Measurements from ENCODE around the gene APPBP2.
A peak's percentile ranks its signal among the peaks of the same experiment; 100 is the strongest.
"Not testable (repeated sequence)": the region's sequence is repeated elsewhere in the genome, so short reads cannot be mapped to it uniquely, and the experiment has no call there.

Gene APPBP2

DNA sequence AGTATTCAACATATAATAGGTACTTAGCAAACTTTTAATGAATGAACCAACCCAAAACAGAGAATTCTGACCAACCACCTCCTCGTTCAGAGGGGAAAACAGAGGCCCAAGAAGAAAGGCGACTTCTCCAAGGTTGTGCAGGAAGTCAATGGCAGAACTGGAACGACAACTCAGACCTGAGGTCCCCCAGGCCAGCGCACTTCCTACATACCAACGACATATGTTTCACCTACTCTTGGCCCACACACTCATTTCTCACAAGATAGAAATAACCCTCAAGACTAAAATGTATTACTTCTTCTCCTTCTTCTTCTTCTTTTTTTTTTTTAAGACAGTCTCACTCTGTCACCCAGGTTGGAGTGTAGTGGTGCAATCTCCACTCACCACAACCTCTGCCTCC lies 89.4 kb downstream of the APPBP2 start:
- DNase-seq (ENCODE audit: insufficient read length, low spot score) (no peak), FAIRE-seq (no peak)
- TF ChIP-seq, protein P1, sequence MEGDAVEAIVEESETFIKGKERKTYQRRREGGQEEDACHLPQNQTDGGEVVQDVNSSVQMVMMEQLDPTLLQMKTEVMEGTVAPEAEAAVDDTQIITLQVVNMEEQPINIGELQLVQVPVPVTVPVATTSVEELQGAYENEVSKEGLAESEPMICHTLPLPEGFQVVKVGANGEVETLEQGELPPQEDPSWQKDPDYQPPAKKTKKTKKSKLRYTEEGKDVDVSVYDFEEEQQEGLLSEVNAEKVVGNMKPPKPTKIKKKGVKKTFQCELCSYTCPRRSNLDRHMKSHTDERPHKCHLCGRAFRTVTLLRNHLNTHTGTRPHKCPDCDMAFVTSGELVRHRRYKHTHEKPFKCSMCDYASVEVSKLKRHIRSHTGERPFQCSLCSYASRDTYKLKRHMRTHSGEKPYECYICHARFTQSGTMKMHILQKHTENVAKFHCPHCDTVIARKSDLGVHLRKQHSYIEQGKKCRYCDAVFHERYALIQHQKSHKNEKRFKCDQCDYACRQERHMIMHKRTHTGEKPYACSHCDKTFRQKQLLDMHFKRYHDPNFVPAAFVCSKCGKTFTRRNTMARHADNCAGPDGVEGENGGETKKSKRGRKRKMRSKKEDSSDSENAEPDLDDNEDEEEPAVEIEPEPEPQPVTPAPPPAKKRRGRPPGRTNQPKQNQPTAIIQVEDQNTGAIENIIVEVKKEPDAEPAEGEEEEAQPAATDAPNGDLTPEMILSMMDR (IDR thresholded peaks at IDR 0.05; ENCODE audit: insufficient read depth, missing control alignments): no peak

DNA sequence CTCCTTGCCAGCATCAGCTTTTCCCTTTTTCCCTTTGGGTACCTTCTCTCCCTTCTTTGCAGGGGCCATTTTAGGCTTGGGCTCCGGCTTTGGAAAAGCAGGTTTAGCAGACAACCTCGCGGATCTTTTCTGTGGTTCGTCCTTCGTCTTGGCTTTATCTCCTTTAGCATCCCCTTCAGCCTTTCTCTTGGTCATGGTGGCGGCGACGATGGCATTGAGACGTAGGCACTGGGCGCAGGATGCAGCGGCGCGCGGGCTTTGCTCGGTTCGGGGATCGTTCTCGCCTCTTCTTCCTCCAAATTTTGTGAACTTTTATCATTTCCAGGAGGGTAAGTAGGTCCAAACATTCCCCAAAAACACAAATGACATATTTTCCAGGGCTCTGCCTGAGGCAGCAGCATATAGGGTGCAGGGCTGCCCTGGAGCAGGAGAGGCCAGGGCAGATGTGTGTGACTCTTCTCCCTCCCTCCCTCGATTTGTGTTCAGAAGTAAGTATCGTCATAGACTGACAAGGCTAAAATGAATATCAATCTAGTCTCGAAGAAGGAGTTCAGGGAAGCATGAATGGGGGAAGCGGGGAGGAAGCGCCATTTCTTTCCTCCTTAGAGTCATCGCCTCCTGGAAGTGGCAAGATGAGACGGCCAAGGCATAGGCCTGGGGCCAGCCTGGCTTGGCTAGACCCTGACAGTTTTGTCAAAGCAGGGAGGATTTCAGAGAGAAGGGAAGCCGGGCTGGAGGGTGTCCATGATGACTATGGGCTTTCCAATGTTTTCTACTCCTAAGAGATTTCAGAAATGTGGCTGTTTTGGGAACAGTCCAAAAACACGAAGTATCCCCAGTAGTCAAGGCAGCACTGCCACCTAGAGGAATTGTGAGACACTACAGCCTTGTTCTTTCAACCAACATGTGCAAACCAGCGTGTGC lies 90.5 kb downstream of the APPBP2 start:
- no peak for FAIRE-seq
- TF ChIP-seq, protein P1 (IDR thresholded peaks at IDR 0.05; ENCODE audit: insufficient read depth, missing control alignments): peak; percentile 100
- peak; percentile 71 for DNase-seq (ENCODE audit: insufficient read length, low spot score)

DNA sequence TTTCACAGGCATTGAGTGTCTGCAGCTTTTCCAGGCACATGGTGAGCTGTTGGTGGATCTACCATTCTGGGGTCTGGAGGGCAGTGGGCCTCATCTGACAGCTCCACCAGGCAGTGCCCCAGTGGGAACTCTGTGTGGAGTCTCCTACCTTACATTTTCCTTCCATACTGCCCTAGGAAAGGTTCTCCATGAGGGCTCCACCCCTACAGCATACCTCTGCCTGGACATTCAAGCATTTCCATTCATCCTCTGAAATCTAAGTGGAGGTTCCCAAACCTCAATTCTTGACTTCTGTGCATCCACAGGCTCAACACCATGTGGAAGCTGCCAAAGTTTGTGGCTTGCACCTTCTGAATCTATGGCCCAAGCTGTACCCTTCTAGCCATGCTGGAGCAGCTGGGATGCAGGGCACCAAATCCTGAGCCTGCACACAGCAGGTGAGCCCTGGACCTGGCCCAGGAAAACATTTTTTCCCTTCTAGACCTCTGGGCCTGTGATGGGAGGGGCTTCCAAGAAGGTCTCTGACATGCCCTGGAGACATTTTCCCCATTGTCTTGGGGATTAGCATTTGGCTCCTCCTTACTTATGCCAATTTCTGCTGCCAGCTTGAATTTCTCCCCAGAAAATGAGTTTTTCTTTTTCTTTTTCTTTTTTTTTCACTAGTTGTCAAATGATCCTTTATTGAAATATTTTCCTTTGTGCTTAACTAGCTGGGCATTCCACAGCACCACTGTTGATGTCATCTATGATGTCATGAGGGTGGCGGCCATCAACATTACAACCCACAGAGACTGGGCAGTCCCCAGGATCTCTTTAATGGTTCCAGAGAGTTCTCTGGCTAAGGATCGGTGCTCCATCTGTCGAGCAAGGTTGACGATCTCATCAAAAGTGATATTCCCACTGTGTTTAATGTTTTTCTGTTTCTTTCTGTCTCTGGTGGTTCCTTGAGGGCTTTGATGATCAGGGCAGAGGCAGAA lies 92.7 kb downstream of the APPBP2 start:
- not testable (repeated sequence) for FAIRE-seq; DNase-seq (ENCODE audit: insufficient read length, low spot score)

DNA sequence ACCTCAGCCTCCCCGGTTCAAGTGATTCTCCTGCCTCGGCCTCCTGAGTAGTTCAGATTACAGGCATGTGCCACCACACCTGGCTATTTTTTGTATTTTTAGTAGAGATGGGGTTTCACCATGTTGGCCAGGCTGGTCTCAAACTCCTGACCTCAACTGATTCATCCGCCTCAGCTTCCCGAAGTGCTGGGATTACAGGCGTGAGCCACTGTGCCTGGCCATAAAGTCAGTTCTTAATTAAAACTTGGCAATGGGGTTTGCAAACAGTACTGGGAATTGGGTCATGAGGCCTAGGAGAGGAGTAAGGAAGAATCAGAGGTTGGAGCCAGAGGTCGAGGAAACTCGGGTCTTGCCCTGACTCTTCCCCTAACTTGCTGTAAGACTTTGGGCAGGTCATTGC lies 95.5 kb downstream of the APPBP2 start:
- FAIRE-seq: not testable (repeated sequence)

DNA sequence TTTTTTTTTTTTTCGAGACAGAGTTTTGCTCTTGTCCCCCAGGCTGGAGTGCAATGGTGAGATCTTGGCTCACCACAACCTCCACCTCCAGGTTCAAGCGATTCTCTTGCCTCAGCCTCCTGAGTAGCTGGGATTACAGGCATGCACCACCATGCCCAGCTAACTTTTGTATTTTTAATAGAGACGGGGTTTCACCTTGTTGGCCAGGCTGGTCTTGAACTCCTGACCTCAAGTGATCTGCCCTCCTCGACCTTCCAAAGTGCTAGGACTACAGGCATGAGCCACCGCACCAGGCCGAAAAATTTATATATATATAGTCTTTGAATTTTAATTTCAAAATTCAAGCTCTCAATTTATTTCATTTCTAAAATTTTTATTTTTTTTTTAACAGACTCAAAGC lies 97.6 kb downstream of the APPBP2 start:
- not testable (repeated sequence) for DNase-seq (ENCODE audit: insufficient read length, low spot score); FAIRE-seq

More for the DNA sequence above, 95.5 kb downstream of the APPBP2 start:
- not testable (repeated sequence) for DNase-seq (ENCODE audit: insufficient read length, low spot score)

DNA sequence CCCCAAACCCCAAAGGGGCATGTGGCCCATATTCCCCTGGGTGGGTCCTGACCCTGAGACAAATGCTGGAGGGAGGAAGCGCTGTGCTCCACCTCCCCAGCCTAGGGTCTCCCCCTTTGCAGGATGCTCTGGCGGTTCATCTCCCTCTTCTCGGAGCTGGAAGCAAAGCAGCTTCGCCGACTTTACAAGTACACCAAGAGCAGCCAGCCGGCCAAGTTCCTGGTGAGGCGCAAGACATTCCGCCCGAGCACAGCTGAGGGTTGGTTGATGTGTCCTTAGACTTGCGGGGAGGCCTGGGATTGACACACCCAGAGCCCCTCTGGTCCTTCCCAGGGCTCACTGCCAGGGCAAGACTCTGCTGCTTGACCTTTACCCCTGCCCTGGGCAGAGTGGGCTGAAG lies 99.4 kb downstream of the APPBP2 start:
- DNase-seq (ENCODE audit: insufficient read length, low spot score): no peak
- TF ChIP-seq, protein P1 (IDR thresholded peaks at IDR 0.05; ENCODE audit: insufficient read depth, missing control alignments): no peak
- FAIRE-seq: no peak

DNA sequence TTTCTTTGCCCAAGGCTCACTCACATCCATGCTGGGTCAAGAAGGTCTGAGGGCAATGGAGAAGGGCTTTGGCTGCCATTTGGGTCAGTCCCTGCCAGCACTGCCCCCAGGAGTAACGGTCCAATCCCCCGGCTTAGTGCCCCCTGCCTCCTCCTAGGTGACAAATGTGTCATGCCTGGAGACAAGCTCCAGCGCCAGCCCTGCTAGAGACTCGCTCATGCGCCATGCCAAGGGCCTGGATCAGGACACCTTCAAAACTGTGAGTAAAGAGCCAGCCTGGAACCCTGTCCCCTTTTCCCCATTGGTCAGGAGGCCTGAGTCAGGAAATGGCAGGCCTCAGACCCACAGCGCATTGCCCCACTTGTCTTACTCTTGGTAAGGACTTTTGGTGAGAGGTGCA lies 100.4 kb downstream of the APPBP2 start:
- FAIRE-seq (no peak), DNase-seq (ENCODE audit: insufficient read length, low spot score) (no peak)
- TF ChIP-seq, protein P1 (IDR thresholded peaks at IDR 0.05; ENCODE audit: insufficient read depth, missing control alignments): no peak

DNA sequence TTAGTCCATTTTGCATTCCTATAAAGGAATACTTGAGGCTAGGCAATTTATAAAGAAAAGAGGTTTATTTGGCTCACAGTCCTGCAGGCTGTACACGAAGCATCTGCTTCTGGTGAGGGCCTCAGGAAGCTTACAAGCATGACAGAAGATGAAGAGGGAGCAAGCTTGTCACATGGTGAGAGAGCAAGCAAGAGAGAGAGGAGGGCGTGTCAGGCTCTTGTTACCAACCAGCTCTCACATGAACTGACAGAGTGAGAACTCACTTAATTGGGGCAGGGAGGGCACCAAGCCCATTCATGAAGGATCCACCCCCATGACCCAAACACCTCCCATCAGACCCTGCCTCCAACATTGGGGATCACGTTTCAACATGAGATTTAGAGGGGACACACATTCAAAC lies 102.2 kb downstream of the APPBP2 start:
- TF ChIP-seq, protein P1 (IDR thresholded peaks at IDR 0.05; ENCODE audit: insufficient read depth, missing control alignments): no peak
- FAIRE-seq (no peak), DNase-seq (ENCODE audit: insufficient read length, low spot score) (no peak)
